GM19025 (cell line): ENCODE measurements around the gene CAPN2.
"Not testable (repeated sequence)": the region's sequence is repeated elsewhere in the genome, so short reads cannot be mapped to it uniquely, and the experiment has no call there.

Experiments
- ATAC-seq: cut with Tn5 transposase; IDR thresholded peaks from one replicate; pipeline ENCODE4 v1.9.1; 2021; ENCODE audit warnings: mild to moderate bottlenecking, low read depth, moderate library complexity; ENCODE audit not compliant: unreplicated experiment

CAPN2 gene

DNA sequence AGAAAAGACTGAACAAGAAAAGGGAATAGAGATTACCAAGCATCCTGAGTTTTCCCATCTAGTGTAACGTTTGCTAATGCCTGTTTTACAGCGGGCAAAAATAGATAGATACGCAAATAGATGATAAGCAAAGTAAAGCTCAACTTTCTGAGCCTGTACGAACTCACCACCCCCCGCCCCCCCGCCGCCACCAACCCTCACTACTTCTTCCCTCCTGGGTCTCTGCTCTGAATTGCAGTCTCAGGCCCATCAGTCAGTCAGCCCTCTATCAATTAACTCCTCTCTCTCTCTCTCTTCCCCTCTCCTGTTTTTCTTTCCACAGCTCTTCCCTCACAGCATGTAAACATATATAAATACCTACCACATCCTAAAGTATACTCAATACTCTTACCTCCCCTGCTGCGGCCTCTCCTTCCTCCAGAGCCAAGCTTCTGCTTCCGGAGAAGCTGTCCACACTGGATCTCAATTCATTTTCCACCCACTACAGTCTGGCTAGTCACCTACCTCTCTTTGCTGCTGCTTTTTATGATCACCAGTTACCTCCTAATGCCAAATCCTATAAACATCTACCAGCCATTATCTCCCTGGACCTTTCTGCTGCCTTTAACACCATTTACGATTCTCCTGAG is 64.6 kb downstream of the CAPN2 start:
- no peak for ATAC-seq

DNA sequence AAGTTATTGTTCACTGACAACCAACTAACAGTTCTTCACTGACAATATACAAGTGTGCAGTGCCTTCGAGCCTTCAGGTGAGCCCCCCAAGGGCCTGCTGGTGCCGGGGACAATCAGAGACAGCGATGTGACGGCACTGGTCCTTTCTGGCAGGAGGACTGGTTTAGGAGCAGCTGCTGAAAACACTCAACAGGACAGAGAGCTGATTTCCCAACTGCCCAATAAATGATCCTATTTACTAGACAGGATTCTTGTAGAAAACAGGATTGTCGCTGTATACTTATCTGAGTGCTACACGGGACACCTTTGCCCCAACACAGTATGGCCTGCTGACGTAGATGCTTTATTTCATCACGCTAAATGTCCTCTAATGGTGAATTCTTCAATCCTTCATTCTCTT is 68.0 kb downstream of the CAPN2 start:
- ATAC-seq = no peak

DNA sequence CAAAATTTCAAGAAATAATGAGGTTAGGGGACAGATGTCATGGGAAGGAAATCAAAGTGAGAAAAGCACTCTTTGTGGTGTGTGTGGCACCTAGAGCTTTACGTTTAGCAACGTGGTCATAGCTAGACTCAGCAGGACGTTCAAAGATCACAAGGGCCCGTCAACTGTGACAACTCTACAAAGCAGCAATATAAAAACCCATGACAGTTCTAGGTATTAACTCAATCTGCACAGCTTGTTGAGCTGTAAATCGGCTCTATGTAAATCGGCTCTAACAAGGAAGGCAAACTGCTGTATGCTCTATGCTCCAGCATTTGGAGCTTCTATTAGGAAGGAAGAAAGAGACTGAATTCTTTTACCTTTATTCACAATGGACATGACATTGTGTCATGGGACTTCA is 68.6 kb downstream of the CAPN2 start:
- ATAC-seq = no peak

DNA sequence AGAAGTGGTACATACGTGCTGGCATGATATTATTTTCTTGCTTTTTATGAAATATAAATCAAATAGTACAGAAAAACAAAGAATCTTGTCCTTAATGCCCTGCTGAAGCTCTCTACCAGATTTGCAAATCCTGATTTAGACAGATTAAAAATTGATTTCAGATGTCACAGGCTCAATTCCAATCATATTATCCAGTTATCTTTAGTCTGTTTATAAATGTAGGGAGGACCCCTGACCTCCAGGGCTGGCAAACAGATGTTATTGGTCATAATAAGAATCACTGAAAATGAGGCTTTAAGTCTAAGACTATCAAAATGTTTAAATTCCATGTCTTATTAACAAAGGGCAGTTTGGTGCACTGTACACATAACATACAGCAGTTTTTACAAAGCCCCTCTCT is 71.3 kb downstream of the CAPN2 start:
- no peak for ATAC-seq

DNA sequence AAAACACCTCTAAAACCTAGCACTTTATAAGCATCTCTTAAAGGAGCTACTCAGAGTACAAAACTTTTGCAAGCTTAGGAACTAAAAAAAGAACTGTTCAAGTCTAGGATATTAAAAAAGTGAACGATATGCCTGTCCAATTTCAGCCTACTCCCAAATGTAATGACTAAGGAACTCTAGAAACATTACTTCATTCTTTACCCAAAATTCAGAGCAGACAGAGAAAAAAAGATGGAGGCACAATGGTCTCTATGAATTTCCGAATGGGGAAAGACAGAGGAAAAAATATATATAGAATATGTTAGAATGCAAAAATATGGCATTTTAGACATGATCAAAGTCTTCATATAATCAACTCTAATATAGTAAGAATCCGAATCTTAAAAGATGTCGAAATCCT is 72.2 kb downstream of the CAPN2 start:
- ATAC-seq = no peak

GRCh38 chr1:223785808-223786207 is 73.5 kb downstream of the CAPN2 start:
- ATAC-seq = no peak

DNA sequence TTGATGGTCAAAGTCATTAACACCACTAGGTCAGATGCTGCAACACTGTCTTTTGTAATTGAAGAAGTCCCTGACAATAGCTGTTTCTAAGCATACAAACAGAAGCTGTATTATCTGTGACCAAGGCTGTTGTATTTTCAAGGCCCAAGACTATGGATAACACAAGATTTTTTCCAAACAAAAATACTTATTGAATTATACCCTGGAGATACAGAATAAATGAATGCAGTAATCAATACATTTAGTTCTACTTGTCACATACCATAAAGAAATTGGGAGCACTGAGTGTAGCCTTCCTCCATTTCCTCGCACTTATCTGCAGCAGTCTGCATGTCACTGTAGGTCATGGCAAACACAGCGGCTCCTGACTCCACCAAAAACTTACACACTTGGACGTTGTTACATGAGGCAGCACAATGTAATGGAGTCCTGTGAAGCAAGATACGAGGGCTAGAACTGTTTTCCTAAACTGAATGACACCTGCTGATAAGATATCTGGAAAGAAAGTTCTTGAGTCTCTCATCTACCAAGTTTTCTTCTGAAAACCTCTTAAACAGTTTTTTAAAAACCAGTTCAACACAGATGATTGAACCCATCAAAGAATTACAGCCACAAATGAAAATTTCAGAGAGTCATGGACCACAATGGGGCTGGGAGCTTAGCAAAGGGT is 76.5 kb downstream of the CAPN2 start:
- no peak for ATAC-seq

DNA sequence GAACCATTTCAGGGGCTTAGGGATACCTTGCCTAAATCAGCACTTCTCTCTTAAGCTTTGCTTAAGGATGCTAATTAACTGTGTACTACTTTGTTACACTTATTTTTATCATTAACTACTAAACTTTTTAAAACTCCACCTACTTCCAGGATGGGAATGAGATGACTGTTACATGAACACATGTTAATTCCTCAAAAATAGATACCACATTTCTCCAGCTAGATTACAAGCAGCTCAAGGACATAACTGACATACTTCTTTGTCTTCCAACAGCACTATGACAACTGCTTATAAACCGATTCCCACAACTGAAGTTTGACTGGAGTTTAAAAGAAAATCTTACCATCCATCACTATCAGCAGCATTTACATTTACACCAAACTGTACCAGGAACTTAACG is 79.7 kb downstream of the CAPN2 start:
- ATAC-seq = no peak

GRCh38 chr1:223793716-223794115 is 81.4 kb downstream of the CAPN2 start:
- ATAC-seq = no peak

- no peak for ATAC-seq
Observed at GRCh38 chr1:223794136-223794880, 82.0 kb downstream of the CAPN2 start.

DNA sequence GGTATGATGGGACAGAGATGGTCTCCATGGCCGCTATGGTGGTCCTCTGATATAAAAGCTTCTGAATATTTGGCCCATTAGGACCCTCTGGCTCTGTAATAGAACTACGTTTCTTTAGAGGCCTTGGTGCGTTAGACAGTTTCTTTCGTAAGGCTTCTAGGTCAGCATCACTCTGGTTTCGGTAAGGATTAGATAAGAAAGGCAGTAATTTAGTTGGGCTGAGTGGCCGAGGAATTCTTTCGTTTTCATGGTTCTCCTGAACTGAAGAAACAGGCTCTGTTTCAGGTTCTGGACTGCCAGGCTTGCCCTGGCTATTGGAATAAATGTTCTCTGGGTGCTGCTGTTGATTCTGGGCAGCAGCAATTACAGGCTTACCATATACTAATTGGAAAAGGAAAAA is 83.9 kb downstream of the CAPN2 start:
- ATAC-seq = no peak

DNA sequence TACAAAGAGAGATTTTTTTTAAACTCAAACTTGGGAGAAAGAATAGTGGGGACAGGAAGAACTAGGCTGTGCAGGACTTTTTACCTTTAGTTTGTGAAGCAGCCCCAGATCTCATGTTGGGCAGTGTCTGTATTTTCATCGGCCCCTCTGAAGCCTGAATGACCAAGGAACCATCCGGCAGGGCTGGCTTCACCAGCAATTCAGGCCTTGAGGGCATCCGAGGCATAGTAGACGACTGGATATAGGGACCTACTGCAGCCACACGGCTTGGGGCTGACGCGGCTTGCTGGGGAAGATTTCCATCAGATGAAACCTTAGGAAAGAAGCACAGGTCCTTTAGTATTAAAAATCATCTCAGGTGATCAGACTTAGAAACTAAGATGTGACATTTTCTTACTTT is 89.7 kb downstream of the CAPN2 start:
- ATAC-seq = no peak

GRCh38 chr1:223802602-223803001 is 90.3 kb downstream of the CAPN2 start:
- no peak for ATAC-seq

DNA sequence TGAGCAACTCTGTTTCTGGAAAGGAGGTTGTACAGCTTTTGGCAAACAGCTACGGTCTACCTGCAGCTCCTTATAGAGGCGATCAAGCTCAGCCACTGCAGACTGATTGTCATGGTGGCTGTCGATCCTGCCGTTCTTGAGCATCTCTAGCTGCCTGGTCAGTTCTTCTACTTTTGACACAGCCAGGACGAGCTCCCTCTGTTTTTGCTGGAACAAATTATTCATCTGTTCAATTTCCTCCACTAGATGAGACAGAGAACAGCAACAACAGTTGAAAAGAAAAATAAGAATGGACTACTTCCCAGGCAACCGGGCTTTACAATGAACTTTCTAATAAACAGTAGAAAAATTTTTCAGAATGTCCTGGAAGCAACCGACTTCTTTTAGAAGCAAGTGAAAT is 90.9 kb downstream of the CAPN2 start:
- no peak for ATAC-seq

DNA sequence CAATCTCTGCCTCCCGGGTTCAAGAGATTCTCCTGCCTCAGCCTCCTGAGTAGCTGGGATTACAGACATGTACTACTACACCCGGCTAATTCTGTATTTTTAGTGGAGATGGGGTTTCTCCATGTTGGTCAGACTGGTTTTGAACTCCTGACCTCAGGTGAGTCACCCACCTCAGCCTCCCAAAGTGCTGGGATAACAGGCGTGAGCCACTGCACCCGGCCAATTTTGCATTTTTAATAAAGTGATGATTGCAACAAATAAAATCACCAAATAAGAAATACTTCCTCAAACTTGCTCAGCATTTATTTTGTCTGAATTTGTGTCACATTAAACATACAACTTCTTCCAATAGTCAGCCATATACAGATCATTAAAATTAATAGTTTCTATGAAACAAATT is 97.6 kb downstream of the CAPN2 start:
- not testable (repeated sequence) for ATAC-seq

GRCh38 chr1:223810586-223810985 is 98.2 kb downstream of the CAPN2 start:
- no peak for ATAC-seq

GRCh38 chr1:223811634-223812101 is 99.3 kb downstream of the CAPN2 start:
- ATAC-seq = no peak

GRCh38 chr1:223813645-223814044 is 101.3 kb downstream of the CAPN2 start:
- no peak for ATAC-seq

- ATAC-seq = no peak
Observed at GRCh38 chr1:223815020-223815853, 102.9 kb downstream of the CAPN2 start.

- ATAC-seq = no peak
Observed at GRCh38 chr1:223815865-223816264, 103.5 kb downstream of the CAPN2 start.

DNA sequence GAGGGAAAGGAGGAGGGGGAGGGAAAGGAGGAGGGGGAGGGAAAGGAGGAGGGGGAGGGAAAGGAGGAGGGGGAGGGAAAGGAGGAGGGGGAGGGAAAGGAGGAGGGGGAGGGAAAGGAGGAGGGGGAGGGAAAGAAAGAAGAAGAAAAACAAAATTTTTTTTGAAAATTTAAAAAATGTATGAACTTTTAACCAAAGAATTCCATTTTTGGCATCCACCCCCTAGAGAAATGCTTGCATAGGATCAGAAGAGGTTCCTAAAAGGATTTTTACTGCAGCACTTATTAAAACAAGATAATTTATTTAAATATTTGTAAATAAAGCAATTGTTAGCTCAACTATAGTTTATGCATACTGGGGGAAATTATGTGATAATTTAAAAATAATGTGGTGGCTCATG is 104.9 kb downstream of the CAPN2 start:
- ATAC-seq = not testable (repeated sequence)
